Stimulated activated CD8-positive, alpha-beta memory T cell treated with anti-CD3 and anti-CD28 coated beads, Interleukin-2, amount 100 ng/mL, for 48 hours (primary cell): ENCODE measurements around the gene GALNT9.
"Not testable (repeated sequence)": the region's sequence is repeated elsewhere in the genome, so short reads cannot be mapped to it uniquely, and the experiment has no call there.

Experiments used
- DNase-seq, 2 donors: peaks; one replicate each; pipeline ENCODE4 v3.0.0-alpha.2; 2020; ENCODE audit warnings: low read depth in 2 of 2

The GALNT9 gene

DNA sequence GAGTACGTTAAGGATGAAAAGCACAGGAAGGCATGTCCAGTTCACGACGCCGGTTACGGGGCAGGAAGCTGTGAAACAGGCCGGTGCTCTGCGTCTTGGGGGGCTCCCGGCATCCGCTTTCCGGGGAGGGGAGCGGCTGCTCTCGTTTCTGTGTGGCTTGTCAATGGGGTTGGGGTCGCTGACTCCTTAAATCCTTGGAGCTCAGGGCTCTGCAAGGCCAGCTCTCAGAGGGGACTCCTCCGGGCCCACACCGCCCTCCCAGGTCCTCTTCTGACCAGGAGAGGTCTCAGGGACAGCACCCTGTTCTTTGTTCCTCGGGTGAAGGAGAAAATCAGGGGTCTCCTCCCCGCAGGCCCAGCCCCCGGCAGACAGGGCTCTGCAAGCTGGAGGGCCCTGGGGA lies 78.1 kb downstream of the GALNT9 start:
- no peak for DNase-seq

DNA sequence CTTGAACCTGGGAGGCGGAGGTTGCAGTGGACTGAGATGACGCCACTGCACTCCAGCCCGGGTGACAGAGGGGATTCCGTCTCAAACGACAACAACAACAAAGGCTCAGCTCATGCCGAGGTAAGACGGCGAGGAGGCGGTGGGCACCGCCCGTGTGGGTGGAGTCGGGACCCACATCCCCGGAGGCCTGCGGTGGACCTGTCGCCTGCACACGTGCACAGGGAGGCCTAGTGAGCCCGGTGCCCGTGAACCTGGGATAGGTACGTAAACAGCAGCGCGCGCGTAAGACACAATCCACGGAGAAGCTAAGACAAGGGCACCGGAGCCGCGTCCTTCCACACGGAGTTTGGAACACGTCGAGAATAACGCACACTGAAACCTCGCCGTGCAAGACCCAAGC lies 78.7 kb downstream of the GALNT9 start:
- no peak for DNase-seq

DNA sequence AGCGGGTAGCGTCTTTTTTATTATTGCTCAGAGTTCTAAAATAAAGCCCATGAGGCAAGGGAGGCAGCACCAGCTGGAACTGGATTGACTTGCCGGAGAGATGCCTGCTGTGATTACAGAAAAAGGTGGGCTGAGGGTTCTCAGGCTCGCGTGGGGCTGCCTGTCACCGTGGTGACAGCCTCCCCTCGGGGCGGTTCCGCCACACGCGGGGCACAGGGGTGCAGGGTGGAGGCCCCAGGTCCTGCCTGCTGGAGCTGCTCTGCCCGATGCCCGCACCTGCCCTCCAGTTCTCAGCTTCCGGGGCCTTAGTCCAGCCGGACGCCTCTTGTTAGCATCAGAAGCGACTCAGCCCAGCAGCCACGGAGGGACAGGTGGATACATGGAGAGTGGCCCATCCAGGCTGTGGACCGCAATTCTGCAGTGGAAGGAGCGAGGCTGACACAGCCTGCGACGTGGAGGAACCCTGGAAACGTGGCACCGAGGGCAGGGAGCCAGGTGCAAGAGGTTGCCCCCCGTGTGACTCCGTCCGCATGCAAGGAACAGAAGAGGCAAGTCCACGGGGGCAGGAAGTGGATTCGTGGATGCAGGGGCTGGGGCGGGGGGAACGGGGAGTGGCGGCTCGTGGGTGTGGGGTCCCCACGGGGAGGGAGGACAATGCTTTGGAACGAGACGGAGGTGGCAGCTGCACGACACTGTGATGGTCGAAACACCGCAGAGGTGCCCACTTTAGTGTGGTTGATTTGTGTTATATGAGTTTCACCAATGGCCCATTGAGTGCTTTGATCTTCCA lies 79.5 kb downstream of the GALNT9 start:
- no peak for DNase-seq

DNA sequence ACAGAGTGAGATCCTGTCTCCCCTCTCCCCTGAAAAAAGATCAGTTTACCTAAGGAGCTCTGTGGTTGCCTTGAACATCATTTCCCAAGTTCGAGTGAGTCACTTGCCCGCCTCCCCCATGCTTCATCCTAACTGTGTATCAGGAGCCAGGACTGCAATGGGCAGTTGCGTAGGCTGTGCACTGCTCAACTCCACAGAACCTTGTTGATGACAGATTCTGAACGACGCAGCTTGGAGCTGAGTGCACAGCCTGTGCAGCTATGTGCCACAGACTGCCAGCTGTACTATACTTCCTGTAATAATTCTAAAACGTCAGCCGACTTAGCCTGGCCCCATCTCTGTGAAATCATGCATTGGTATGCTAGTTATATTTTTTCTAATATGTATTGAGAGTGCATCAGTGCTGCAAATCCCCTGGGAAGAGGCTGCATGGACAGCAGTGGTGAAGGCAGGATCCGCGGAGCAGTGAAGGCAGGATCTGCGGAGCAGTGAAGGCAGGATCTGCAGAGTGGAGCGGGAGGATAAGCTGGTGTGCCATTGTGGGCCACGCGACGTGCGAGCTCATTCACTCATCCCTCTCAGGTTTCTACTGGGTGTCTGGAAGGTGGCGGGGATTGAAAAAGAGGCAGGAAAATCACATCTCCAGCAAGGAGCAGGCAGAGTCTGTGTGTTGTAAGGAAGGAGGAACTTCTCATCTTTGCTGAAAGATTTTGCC lies 80.8 kb downstream of the GALNT9 start:
- DNase-seq: no peak

DNA sequence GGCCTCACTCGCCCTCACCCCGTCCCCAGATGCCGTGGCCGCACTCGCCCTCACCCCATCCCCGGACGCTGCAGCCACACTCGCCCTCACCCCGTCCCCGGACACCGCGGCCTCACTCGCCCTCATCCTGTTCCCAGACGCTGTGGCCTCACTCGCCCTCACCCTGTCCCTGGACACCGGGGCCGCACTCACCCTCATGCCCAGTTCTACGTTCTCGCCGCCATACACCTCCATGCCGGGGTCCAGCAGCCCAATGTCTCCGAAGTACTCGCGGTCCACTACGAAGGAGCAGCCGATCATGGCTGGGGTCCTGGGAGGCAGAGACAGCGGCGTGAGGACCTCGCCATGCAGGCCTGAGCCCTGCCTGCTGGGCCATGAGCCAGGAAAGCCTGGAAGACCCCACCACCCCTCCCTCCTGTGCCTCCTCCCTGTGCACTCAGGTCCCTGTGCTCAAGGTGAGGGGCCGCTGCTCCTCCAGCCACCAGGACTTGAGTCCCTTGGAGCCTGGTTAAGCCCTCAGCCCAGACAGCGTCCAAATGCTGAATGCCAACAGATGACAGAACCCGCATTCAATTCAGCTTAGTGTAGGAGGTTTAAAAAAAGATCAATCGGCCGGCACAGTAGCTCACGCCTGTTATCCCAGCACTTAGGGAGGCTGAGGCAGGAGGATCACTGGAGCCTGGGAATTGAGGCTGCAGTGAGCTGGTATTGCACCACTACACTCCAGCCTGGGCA lies 81.5 kb downstream of the GALNT9 start:
- DNase-seq: no peak

GRCh38 chr12:132246997-132247717 lies 82.2 kb downstream of the GALNT9 start:
- DNase-seq: no peak

- no peak for DNase-seq
These were observed 83.8 kb downstream of the GALNT9 start for GRCh38 chr12:132245521-132246101.

DNA sequence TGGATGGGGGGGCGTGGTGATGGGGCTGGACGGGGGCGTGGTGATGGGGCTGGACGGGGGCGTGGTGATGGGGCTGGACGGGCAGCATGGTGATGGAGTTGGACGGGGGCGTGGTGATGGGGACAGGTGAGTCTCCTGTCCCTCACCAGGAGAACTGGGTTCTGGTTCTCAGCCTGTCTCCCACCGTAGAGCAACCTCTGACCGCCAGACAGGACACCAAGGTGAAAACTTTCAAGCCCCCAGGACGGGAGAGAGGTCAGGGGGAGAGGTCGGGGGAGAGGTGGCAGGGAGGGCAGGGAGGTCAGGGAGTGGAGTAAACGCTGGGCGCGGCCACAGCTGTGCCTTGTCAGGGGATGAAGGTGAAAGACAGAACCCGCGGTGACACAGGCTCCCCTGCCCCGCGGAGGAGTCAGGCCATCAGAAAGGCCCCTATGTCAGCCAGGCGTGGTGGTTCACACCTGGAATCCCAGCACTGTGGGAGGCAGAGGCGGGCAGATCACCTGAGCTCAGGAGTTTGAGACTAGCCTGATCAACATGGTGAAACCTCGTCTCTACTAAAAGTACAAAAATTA lies 84.6 kb downstream of the GALNT9 start:
- no peak for DNase-seq

DNA sequence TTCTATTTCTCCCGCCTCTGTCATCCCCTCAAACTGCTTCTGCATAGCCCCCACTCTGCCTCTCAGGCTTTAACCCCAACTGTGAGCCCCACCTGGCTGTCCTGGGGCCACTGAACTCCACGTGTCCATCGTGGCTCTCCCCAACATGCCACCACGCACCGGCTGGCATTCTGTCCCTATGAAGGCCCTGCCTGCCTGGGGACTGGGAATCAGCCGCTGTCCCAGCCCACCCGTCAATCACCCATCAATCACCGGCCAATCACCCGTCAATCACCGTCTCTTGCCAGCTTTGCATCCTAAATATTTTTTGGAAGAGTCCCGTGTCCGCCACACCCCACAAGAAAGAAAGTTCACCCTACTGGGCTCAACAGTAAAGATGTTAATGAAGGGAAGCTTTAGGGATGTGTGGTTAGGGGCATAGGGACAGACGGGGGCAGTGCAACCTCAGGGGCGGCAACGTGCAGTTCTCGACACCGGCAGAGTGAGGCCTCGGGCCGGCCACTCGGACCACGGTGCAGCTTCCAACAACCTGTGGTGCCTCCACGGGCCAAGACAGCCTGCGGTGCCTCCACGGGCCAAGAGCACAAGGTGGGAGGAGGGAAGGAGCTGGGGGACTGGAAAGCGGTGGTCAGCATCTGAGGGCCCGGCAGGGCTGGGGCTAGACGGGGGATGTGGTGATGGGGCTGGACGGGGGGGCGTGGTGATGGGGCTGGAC lies 85.6 kb downstream of the GALNT9 start:
- no peak for DNase-seq

- not testable (repeated sequence) for DNase-seq
These were observed 86.2 kb downstream of the GALNT9 start for GRCh38 chr12:132243171-132243570.

- not testable (repeated sequence) for DNase-seq
These were observed 88.8 kb downstream of the GALNT9 start for GRCh38 chr12:132240669-132241007.

GRCh38 chr12:132239796-132240668 lies 89.4 kb downstream of the GALNT9 start:
- DNase-seq: no peak

DNA sequence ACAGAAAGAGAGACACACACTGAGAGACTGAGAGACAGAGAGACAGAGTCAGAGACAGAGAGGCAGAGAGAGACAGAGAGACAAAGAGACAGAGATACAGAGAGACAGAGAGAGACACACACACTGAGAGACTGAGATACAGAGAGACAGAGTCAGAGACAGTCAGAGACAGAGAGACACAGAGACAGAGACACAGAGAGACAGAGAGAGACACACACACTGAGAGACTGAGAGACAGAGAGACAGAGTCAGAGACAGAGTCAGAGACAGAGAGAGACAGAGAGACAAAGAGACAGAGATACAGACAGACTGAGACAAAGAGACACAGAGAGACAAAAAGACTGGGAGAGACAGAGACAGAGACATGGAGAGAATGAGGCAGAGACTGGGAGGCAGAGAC lies 90.0 kb downstream of the GALNT9 start:
- no peak for DNase-seq

GRCh38 chr12:132238884-132239283 lies 90.5 kb downstream of the GALNT9 start:
- DNase-seq: no peak

DNA sequence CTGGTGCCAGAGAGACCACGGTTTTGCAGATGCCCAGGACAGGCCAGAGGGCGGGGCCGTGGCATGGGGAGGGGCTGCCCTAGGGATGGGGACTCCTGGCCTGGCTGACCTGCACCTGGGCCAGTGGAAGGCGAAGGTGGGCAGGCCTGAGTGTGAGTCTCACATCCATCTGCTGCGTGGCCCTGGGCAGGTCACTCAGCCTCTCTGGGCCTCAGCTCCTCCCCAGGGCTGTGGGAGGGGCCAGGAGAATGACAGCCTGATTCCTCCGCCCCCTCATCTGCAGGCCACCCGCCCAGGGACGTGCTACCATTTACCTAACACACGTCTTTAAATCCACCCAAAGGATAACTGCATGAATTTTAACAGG lies 90.9 kb downstream of the GALNT9 start:
- no peak for DNase-seq

DNA sequence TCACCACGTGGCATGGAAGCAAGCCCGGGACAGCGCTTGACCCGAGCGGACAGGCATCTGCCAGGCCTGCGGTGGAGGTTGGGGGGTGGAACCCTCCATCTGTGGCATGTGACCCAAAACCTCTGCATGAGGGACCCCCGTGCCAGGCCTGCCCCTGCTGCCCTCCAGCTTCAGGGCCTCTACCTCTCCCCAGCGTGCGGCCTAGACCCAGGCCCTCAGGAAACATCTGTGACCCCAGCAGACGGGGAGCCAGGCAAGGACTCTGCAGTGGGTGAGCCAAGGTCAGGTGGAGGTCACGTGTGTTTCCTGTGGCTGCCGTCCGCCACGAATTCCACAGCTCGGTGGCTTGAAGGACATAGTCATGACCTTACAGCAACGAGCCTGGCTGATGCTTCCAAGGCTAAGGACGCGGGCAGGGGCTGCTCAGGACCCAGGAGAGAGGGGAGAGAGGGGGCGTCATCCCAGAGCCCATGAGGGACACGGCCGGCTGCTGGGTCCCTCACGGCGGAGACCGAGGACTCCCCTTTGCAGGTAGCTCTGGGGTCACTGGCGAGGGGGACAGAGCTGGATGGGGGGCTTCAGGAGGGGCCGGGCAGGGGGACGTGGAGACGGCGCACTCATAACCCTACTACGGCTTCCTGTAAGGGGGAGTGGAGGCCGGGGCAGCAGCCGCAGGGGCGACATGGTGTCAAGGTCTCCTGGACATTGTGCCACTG lies 91.5 kb downstream of the GALNT9 start:
- DNase-seq: no peak

DNA sequence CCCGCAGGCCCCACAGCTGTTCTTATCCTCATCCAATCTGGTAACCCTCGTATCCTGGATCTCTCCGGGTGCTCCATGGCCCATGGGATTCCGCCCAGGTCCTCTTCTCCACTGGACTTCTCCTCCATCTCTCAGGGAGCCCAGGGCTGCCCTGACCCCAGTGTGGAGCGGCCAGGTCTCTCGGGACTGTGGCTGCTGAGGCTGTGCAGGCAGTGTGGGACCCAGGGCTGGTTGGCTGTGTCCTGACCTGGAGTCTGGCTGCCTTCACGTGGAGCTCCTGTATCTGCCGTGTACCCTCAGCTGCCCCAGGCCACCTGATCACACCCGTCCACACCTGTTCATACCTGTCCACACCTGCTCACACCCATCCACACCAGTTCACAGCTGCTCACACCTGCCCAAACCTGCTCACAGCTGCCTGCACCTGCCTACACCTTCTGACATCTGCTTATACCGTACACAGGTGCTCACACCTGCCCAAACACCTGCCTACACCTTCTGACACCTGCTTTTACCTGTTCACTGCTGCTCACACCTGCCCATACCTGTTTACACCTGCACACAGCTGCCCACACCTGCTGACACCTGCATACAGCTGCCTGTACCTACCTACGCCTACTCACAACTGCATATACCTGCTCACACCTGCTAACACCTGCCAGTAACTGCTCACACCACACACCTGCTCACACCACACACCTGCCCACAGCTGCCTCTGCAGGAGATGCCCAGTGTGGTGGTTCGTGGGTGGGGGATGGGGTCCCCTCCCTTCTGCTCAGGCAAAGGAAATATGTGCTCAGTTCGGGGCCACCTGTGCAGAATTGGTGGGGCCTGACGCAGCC lies 92.2 kb downstream of the GALNT9 start:
- DNase-seq: no peak
